Neural crest cell (in vitro differentiated cells): Measurements from ENCODE around the gene TMPRSS11A. TPM values are rescaled to one million over a fixed set of nuclear protein-coding genes. Genes with fewer than 3 reads are reported as not detected.

Experiments used
- DNase-seq: peaks from one replicate; pipeline ENCODE4 v3.0.0; 2021; ENCODE audit warnings: low read depth, mixed read lengths, low spot score
- H3K27ac Mint-ChIP-seq: one replicate; pipeline ENCODE4 v1.8.0; 2021; ENCODE audit warnings: mild to moderate bottlenecking, mixed read lengths; ENCODE audit not compliant: unreplicated experiment
- H3K27me3 Mint-ChIP-seq: 2 replicates; pipeline ENCODE4 v1.8.0; 2021; ENCODE audit warnings: low read depth, mild to moderate bottlenecking, mixed read lengths
- H3K36me3 Mint-ChIP-seq: 2 replicates; pipeline ENCODE4 v1.8.0; 2021; ENCODE audit warnings: low read depth, mild to moderate bottlenecking, mixed read lengths
- H3K4me1 Mint-ChIP-seq: 2 replicates; pipeline ENCODE4 v1.8.0; 2021; ENCODE audit warnings: mixed read lengths
- H3K4me3 Mint-ChIP-seq: one replicate; pipeline ENCODE4 v1.8.0; 2021; ENCODE audit warnings: mild to moderate bottlenecking, mixed read lengths
- H3K9me3 Mint-ChIP-seq: 2 replicates; pipeline ENCODE4 v1.8.0; 2021; ENCODE audit warnings: mixed read lengths
- CTCF ChIP-seq: fragments of 200-600 bp; sonication (generic); conservative IDR thresholded peaks from 2 replicates; pipeline ENCODE4 v1.5.0; 2021; ENCODE audit warnings: antibody characterized with exemption, mild to moderate bottlenecking
- total RNA-seq: library from RNA; stranded (reverse); gene quantifications from 2 replicates; pipeline ENCODE4 v1.2.1, GENCODE V29; 2021

Gene TMPRSS11A
- total RNA-seq, 1 donor from 2014 or later: not detected

GRCh38 chr4:67915400-67915966 is 47.8 kb downstream of the TMPRSS11A start:
- TF ChIP-seq CTCF: no peak
- Mint-ChIP-seq H3K36me3 (no peaks in the 10 kb centered on the region), H3K27ac (no peak overlapping the region), H3K4me1 (no peaks in the 10 kb centered on the region), H3K4me3 (no peak overlapping the region), H3K27me3 (no peaks in the 10 kb centered on the region), H3K9me3 (peaks cover 3% of the 10 kb centered on the region)
- no peak for DNase-seq

- Mint-ChIP-seq H3K4me3 (no peak overlapping the region), H3K36me3 (no peaks in the 10 kb centered on the region)
These were observed 51.2 kb downstream of the TMPRSS11A start for GRCh38 chr4:67912080-67912479.

GRCh38 chr4:67911638-67912037 is 51.7 kb downstream of the TMPRSS11A start:
- no peak for DNase-seq
- Mint-ChIP-seq H3K9me3 (peaks cover 6% of the 10 kb centered on the region), H3K36me3 (no peaks in the 10 kb centered on the region), H3K4me3 (no peak overlapping the region), H3K27me3 (no peaks in the 10 kb centered on the region), H3K4me1 (no peaks in the 10 kb centered on the region), H3K27ac (no peak overlapping the region)
- TF ChIP-seq CTCF: no peak

More at GRCh38 chr4:67912080-67912479, 51.2 kb downstream of the TMPRSS11A start:
- Mint-ChIP-seq H3K9me3 (peaks cover 6% of the 10 kb centered on the region), H3K27me3 (no peaks in the 10 kb centered on the region), H3K27ac (no peak overlapping the region), H3K4me1 (no peaks in the 10 kb centered on the region)
- DNase-seq: no peak
- no peak for TF ChIP-seq CTCF

- H3K4me3 Mint-ChIP-seq: no peak overlapping the region
- H3K36me3 Mint-ChIP-seq: no peaks in the 10 kb centered on the region
- no peak for DNase-seq
- H3K4me1 Mint-ChIP-seq: no peaks in the 10 kb centered on the region
- H3K27ac Mint-ChIP-seq: no peak overlapping the region
- H3K9me3 Mint-ChIP-seq: peaks cover 6% of the 10 kb centered on the region
- no peaks in the 10 kb centered on the region for H3K27me3 Mint-ChIP-seq
- TF ChIP-seq CTCF: no peak
These were observed 52.2 kb downstream of the TMPRSS11A start for GRCh38 chr4:67911141-67911540.

GRCh38 chr4:67910585-67910905 is 52.7 kb downstream of the TMPRSS11A start:
- no peaks in the 10 kb centered on the region for H3K36me3 Mint-ChIP-seq
- DNase-seq: no peak
- H3K27ac Mint-ChIP-seq: no peak overlapping the region
- no peaks in the 10 kb centered on the region for H3K27me3 Mint-ChIP-seq
- TF ChIP-seq CTCF: no peak
- H3K9me3 Mint-ChIP-seq: peaks cover 5% of the 10 kb centered on the region
- H3K4me1 Mint-ChIP-seq: no peaks in the 10 kb centered on the region
- no peak overlapping the region for H3K4me3 Mint-ChIP-seq
